HAP-1 (cell line): Measurements from ENCODE around the gene ADRA1B.

Experiments used
- DNase-seq, 2 experiments: peaks; one replicate each; pipeline ENCODE4 v3.0.0-alpha.2; 2016 to 2020; ENCODE audit warnings: low spot score in 2 of 2
- H3K27me3 ChIP-seq: fragments of 250-450 bp; sonication (Bioruptor Pico); 2 replicates; pipeline ENCODE4 v1.5.1; 2020; ENCODE audit warnings: low read depth, mild to moderate bottlenecking, moderate library complexity
- H3K36me3 ChIP-seq: fragments of 250-450 bp; sonication (Bioruptor Pico); replicated peaks from 2 replicates; pipeline ENCODE4 v1.5.1; 2020; ENCODE audit warnings: mild to moderate bottlenecking
- H3K4me1 ChIP-seq: fragments of 250-450 bp; sonication (Bioruptor Pico); 2 replicates; pipeline ENCODE4 v1.5.1; 2020; ENCODE audit warnings: mild to moderate bottlenecking
- H3K4me3 ChIP-seq: fragments of 250-450 bp; sonication (Bioruptor Pico); 2 replicates; pipeline ENCODE4 v1.5.1; 2020; ENCODE audit warnings: mild to moderate bottlenecking, moderate library complexity
- H3K9me3 ChIP-seq: fragments of 250-450 bp; sonication (Bioruptor Pico); 2 replicates; pipeline ENCODE4 v1.5.1; 2020; ENCODE audit warnings: mild to moderate bottlenecking, moderate library complexity
- in situ Hi-C: fragments of 300-500 bp; cut with MboI; formaldehyde crosslinking; loops from 3 replicates; pipeline ENCODE4 v1.14.3; 2020; ENCODE audit warnings: low sequenced_read_pairs, inconsistent platforms, mixed read lengths

ADRA1B gene

GRCh38 chr5:159890141-159890540 lies 26.1 kb upstream of the ADRA1B start:
- no peak for DNase-seq
- Histone ChIP-seq H3K4me1 (no peaks in the 10 kb centered on the region), H3K36me3 (no peaks in the 10 kb centered on the region), H3K9me3 (no peaks in the 10 kb centered on the region), H3K4me3 (no peak overlapping the region), H3K27me3 (peaks cover 2% of the 10 kb centered on the region)
- in situ Hi-C loops: no loop called here

- no peak for DNase-seq
- in situ Hi-C loops: no loop called here
- peaks cover 6% of the 10 kb centered on the region for H3K27me3 ChIP-seq
- no peaks in the 10 kb centered on the region for H3K4me1 ChIP-seq
- no peaks in the 10 kb centered on the region for H3K36me3 ChIP-seq
- no peak overlapping the region for H3K4me3 ChIP-seq
- no peaks in the 10 kb centered on the region for H3K9me3 ChIP-seq
Measured at GRCh38 chr5:159891371-159891770, 24.9 kb upstream of the ADRA1B start.

GRCh38 chr5:159893040-159893695 lies 23.1 kb upstream of the ADRA1B start:
- no peaks in the 10 kb centered on the region for H3K36me3 ChIP-seq
- no peak for DNase-seq
- H3K9me3 ChIP-seq: no peaks in the 10 kb centered on the region
- in situ Hi-C loops: no loop called here
- no peak overlapping the region for H3K4me3 ChIP-seq
- H3K27me3 ChIP-seq: peaks cover 9% of the 10 kb centered on the region
- H3K4me1 ChIP-seq: no peaks in the 10 kb centered on the region

GRCh38 chr5:159894149-159894720 lies 22.0 kb upstream of the ADRA1B start:
- Histone ChIP-seq H3K4me1 (no peaks in the 10 kb centered on the region), H3K36me3 (no peaks in the 10 kb centered on the region), H3K9me3 (no peaks in the 10 kb centered on the region), H3K27me3 (peaks cover 9% of the 10 kb centered on the region), H3K4me3 (no peak overlapping the region)
- DNase-seq: no peak
- in situ Hi-C loops: no loop called here

GRCh38 chr5:159897786-159898393 lies 18.4 kb upstream of the ADRA1B start:
- Histone ChIP-seq H3K9me3 (no peaks in the 10 kb centered on the region), H3K4me1 (no peaks in the 10 kb centered on the region), H3K36me3 (no peaks in the 10 kb centered on the region), H3K4me3 (no peak overlapping the region), H3K27me3 (peaks cover 20% of the 10 kb centered on the region)
- DNase-seq: no peak
- in situ Hi-C loops: no loop called here

GRCh38 chr5:159899067-159900049 lies 16.9 kb upstream of the ADRA1B start:
- H3K4me1 ChIP-seq: no peaks in the 10 kb centered on the region
- H3K36me3 ChIP-seq: no peaks in the 10 kb centered on the region
- in situ Hi-C loops: no loop called here
- no peak overlapping the region for H3K4me3 ChIP-seq
- DNase-seq: no peak
- peaks cover 20% of the 10 kb centered on the region for H3K27me3 ChIP-seq
- no peaks in the 10 kb centered on the region for H3K9me3 ChIP-seq

GRCh38 chr5:159901308-159901707 lies 15.0 kb upstream of the ADRA1B start:
- Histone ChIP-seq H3K4me3 (no peak overlapping the region), H3K36me3 (no peaks in the 10 kb centered on the region), H3K9me3 (no peaks in the 10 kb centered on the region), H3K4me1 (no peaks in the 10 kb centered on the region), H3K27me3 (peaks cover 14% of the 10 kb centered on the region; the same call in 1 of the 2 replicates)
- no peak for DNase-seq
- in situ Hi-C loops: no loop called here

- no peaks in the 10 kb centered on the region for H3K4me1 ChIP-seq
- no peaks in the 10 kb centered on the region for H3K36me3 ChIP-seq
- in situ Hi-C loops: no loop called here
- no peak for DNase-seq
- H3K27me3 ChIP-seq: peaks cover 13% of the 10 kb centered on the region; the same call in 1 of the 2 replicates
- H3K9me3 ChIP-seq: no peaks in the 10 kb centered on the region
- H3K4me3 ChIP-seq: no peak overlapping the region
Measured at GRCh38 chr5:159901772-159902171, 14.5 kb upstream of the ADRA1B start.

GRCh38 chr5:159902444-159903121 lies 13.7 kb upstream of the ADRA1B start:
- Histone ChIP-seq H3K4me1 (no peaks in the 10 kb centered on the region), H3K27me3 (peaks cover 11% of the 10 kb centered on the region; the same call in 1 of the 2 replicates), H3K36me3 (no peaks in the 10 kb centered on the region), H3K9me3 (no peaks in the 10 kb centered on the region), H3K4me3 (no peak overlapping the region)
- in situ Hi-C loops: no loop called here
- no peak for DNase-seq

GRCh38 chr5:159903131-159903530 lies 13.2 kb upstream of the ADRA1B start:
- no peak for DNase-seq
- Histone ChIP-seq H3K27me3 (peaks cover 11% of the 10 kb centered on the region; the same call in 1 of the 2 replicates), H3K4me3 (no peak overlapping the region), H3K9me3 (no peaks in the 10 kb centered on the region), H3K36me3 (no peaks in the 10 kb centered on the region), H3K4me1 (no peaks in the 10 kb centered on the region)
- in situ Hi-C loops: no loop called here

GRCh38 chr5:159904874-159905273 lies 11.4 kb upstream of the ADRA1B start:
- Histone ChIP-seq H3K4me3 (no peak overlapping the region), H3K9me3 (no peaks in the 10 kb centered on the region), H3K27me3 (peaks cover 6% of the 10 kb centered on the region; the same call in 1 of the 2 replicates), H3K36me3 (no peaks in the 10 kb centered on the region), H3K4me1 (no peaks in the 10 kb centered on the region)
- in situ Hi-C loops: no loop called here
- no peak for DNase-seq

- H3K36me3 ChIP-seq: no peaks in the 10 kb centered on the region
- no peak for DNase-seq
- H3K9me3 ChIP-seq: no peaks in the 10 kb centered on the region
- no peak overlapping the region for H3K4me3 ChIP-seq
- H3K4me1 ChIP-seq: no peaks in the 10 kb centered on the region
- peaks cover 2% of the 10 kb centered on the region; the same call in 1 of the 2 replicates for H3K27me3 ChIP-seq
- in situ Hi-C loops: no loop called here
Measured at GRCh38 chr5:159905496-159905895, 10.8 kb upstream of the ADRA1B start.

GRCh38 chr5:159906463-159906862 lies 9.8 kb upstream of the ADRA1B start:
- in situ Hi-C loops: no loop called here
- no peak for DNase-seq
- H3K36me3 ChIP-seq: no peaks in the 10 kb centered on the region
- no peaks in the 10 kb centered on the region for H3K4me1 ChIP-seq
- no peak overlapping the region for H3K4me3 ChIP-seq
- H3K9me3 ChIP-seq: no peaks in the 10 kb centered on the region
- peaks cover 2% of the 10 kb centered on the region; the same call in 1 of the 2 replicates for H3K27me3 ChIP-seq
